Endothelial cell of umbilical vein (primary cell): ENCODE results near the gene ZNF132. TPM values are rescaled to one million over a fixed set of nuclear protein-coding genes. Genes with fewer than 3 reads are reported as not detected.

Source experiments
- BruUV-seq: library from RNA; stranded (reverse); fragments of 400-500 nt; replicated peaks from 2 replicates; lab custom pipeline; 2021; lab: Mats Ljungman, UMichigan
- CTCF ChIA-PET: fragments of 300-600, 350-600 bp; sonication (Branson Sonifier 250); formaldehyde crosslinking; loops from one replicate; lab custom pipeline; 2021; ENCODE audit warnings: antibody characterized with exemption, inconsistent platforms; lab: Charles Lee
- POLR2A ChIA-PET: fragments of 300-600, 350-600 bp; sonication (Branson Sonifier 250); formaldehyde crosslinking; loops from one replicate; lab custom pipeline; 2021; ENCODE audit warnings: antibody characterized with exemption, inconsistent platforms; lab: Charles Lee
- DNase-seq: peaks from one replicate; pipeline ENCODE4 v3.0.0-alpha.2; 2011; ENCODE audit warnings: low read depth, low spot score
- FAIRE-seq: peaks from 2 replicates; lab custom pipeline; 2011; peaks lifted over from hg19 to GRCh38; lab: Jason Lieb, UNC
- H2AFZ ChIP-seq: 2 replicates; pipeline ENCODE4 v1.6.0; 2012; ENCODE audit warnings: low read depth, low read length, control low read depth, inconsistent platforms
- H3K27ac ChIP-seq: 2 replicates; pipeline ENCODE4 v1.5.1; 2011; ENCODE audit warnings: low read depth, mild to moderate bottlenecking, control low read depth, low read length, moderate library complexity; ENCODE audit not compliant: insufficient read depth
- H3K27me3 ChIP-seq, 2 experiments: 2 replicates each; pipeline versions ENCODE4 v1.6.0 to v1.6.1; 2011; ENCODE audit warnings: low read length in 2 of 2, mixed read lengths in 1 of 2; ENCODE audit not compliant: control insufficient read depth in 2 of 2, insufficient read depth in 2 of 2
- H3K36me3 ChIP-seq, 2 experiments: 2 replicates in 1 of 2; 3 replicates in 1 of 2; pipeline ENCODE4 v1.5.1; 2011; ENCODE audit warnings: low read length in 2 of 2, mild to moderate bottlenecking in 1 of 2, moderate library complexity in 1 of 2; ENCODE audit not compliant: control insufficient read depth in 2 of 2, insufficient read depth in 2 of 2; ENCODE audit errors: extremely low read depth in 1 of 2
- H3K4me1 ChIP-seq: 3 replicates; pipeline ENCODE4 v1.5.1; 2011; ENCODE audit warnings: mild to moderate bottlenecking, low read length; ENCODE audit not compliant: control insufficient read depth, insufficient read depth; ENCODE audit errors: extremely low read depth
- H3K4me2 ChIP-seq: 2 replicates; pipeline ENCODE4 v1.6.1; 2011; ENCODE audit warnings: low read length, control low read depth, mixed read lengths; ENCODE audit not compliant: insufficient read depth
- H3K4me3 ChIP-seq, 3 experiments: fragments of 200-600 bp in 1 of 3; sonication (generic), shearing (Covaris generic) in 1 of 3; replicated peaks in 1 of 3; 2 replicates each; pipeline ENCODE4 v1.5.1; 2011 to 2016; ENCODE audit warnings: control low read depth in 3 of 3, low read length in 3 of 3, mild to moderate bottlenecking in 2 of 3, inconsistent platforms in 1 of 3, low read depth in 1 of 3, moderate library complexity in 1 of 3; ENCODE audit not compliant: insufficient read depth in 1 of 3
- H3K79me2 ChIP-seq: 2 replicates; pipeline ENCODE4 v1.6.0; 2012; ENCODE audit warnings: low read length, inconsistent platforms; ENCODE audit not compliant: control insufficient read depth, insufficient read depth
- H3K9ac ChIP-seq: replicated peaks from 2 replicates; pipeline ENCODE3; 2011; ENCODE audit warnings: low read length, control low read depth; ENCODE audit not compliant: insufficient read depth; ENCODE audit errors: extremely low read depth
- H3K9me1 ChIP-seq: replicated peaks from 3 replicates; pipeline ENCODE4 v1.6.0; 2011; ENCODE audit warnings: mild to moderate bottlenecking, low read length; ENCODE audit not compliant: control insufficient read depth, insufficient read depth; ENCODE audit errors: extremely low read depth
- H3K9me3 ChIP-seq: replicated peaks from 2 replicates; pipeline ENCODE4 v1.5.1; 2012; ENCODE audit warnings: low read length, inconsistent platforms; ENCODE audit not compliant: control insufficient read depth, insufficient read depth
- H4K20me1 ChIP-seq: replicated peaks from 2 replicates; pipeline ENCODE3; 2011; ENCODE audit warnings: mild to moderate bottlenecking, low read length; ENCODE audit not compliant: control insufficient read depth, insufficient read depth; ENCODE audit errors: extremely low read depth
- EZH2 ChIP-seq: IDR thresholded peaks from 2 replicates; pipeline ENCODE4 v1.6.1; 2012; ENCODE audit warnings: borderline replicate concordance, low read depth, mild to moderate bottlenecking, moderate library complexity, low read length, inconsistent platforms; ENCODE audit not compliant: severe bottlenecking
- FOS ChIP-seq: IDR thresholded peaks from 2 replicates; pipeline ENCODE4 v1.6.1; 2011; ENCODE audit warnings: mild to moderate bottlenecking, low read length, moderate library complexity, borderline replicate concordance; ENCODE audit not compliant: insufficient read depth
- GATA2 ChIP-seq: IDR thresholded peaks from 2 replicates; pipeline ENCODE4 v1.7.0; 2011; ENCODE audit warnings: low read depth, mild to moderate bottlenecking, moderate library complexity, mixed read lengths, low read length; ENCODE audit not compliant: insufficient read length, insufficient read depth
- JUN ChIP-seq: IDR thresholded peaks from 2 replicates; pipeline ENCODE4 v1.6.1; 2011; ENCODE audit warnings: borderline replicate concordance, low read depth; ENCODE audit not compliant: insufficient read length, insufficient read depth
- MAX ChIP-seq: IDR thresholded peaks from 2 replicates; pipeline ENCODE4 v1.6.1; 2011; ENCODE audit not compliant: insufficient read depth, insufficient read length
- MYC ChIP-seq: IDR thresholded peaks from one replicate; pipeline ENCODE4 v1.6.1; 2011; ENCODE audit warnings: mild to moderate bottlenecking, low read depth, low read length
- POLR2A ChIP-seq: IDR thresholded peaks from 2 replicates; pipeline ENCODE4 v1.6.1; 2012; ENCODE audit warnings: low read depth, mild to moderate bottlenecking, control low read depth, low read length
- POLR2AphosphoS5 ChIP-seq: IDR thresholded peaks from 2 replicates; pipeline ENCODE4 v1.6.1; 2012; ENCODE audit warnings: low read depth, mild to moderate bottlenecking, control low read depth, low read length, moderate library complexity; ENCODE audit not compliant: insufficient read depth
- dilution Hi-C: fragments of 300-500 bp; cut with MboI; formaldehyde crosslinking; loops from one replicate; pipeline ENCODE4 v1.15.0; 2019; ENCODE audit warnings: low sequenced_read_pairs; ENCODE audit not compliant: extremely low pct_ligation_motif_present
- intact Hi-C: fragments of 100-400 bp; cut with micrococcal nuclease; formaldehyde crosslinking; loops from one replicate; pipeline ENCODE4 v1.10.0; 2022
- polyA plus RNA-seq, 4 experiments: library from polyadenylated mRNA; depleted of rRNA in 3 of 4; stranded (reverse) in 3 of 4; unstranded in 1 of 4; fragments of >200 nt; gene quantifications; 2 replicates each; pipeline versions ENCODE4 v1.2.1 to v1.2.3, GENCODE V29; 2011 to 2012; ENCODE audit warnings: missing spikeins in 1 of 4
- total RNA-seq: library from RNA; stranded (reverse); gene quantifications from 2 replicates; pipeline ENCODE4 v1.2.3, GENCODE V29; 2021
- TF ChIP-seq, protein P1 (sequence below), 2 donors: IDR thresholded peaks; 1 replicate in 1 of 2; 2 replicates in 1 of 2; pipeline ENCODE4 v1.5.1; 2011; ENCODE audit warnings: low read length in 2 of 2, mild to moderate bottlenecking in 2 of 2, moderate library complexity in 2 of 2, control low read depth in 1 of 2, inconsistent platforms in 1 of 2, low read depth in 1 of 2; ENCODE audit not compliant: insufficient read depth in 1 of 2; ENCODE audit errors: extremely low read depth in 1 of 2

The ZNF132 gene
- total and polyA plus RNA-seq, 2 donors (not counting 3 experiments of a cell fraction or from before 2014, with no cell fraction given), result 0.54 to 4.2 TPM

GRCh38 chr19:58480831-58481230, 40.9 kb upstream of the ZNF132 start:
- CTCF ChIA-PET, result no interaction called here
- no peak for FAIRE-seq
- dilution Hi-C loops, result no loop called here

More at GRCh38 chr19:58480831-58481230, 40.9 kb upstream of the ZNF132 start:
- peaks cover 3% of the 10 kb centered on the region for H3K4me1 ChIP-seq
- no peak overlapping the region for H2AFZ ChIP-seq
- no peak overlapping the region for H3K4me3 ChIP-seq
- H3K9me1 ChIP-seq, result no peaks in the 10 kb centered on the region
- no peaks in the 10 kb centered on the region for H4K20me1 ChIP-seq
- no peak overlapping the region for H3K9ac ChIP-seq
- H3K4me2 ChIP-seq, result no peak overlapping the region
- H3K9me3 ChIP-seq, result no peaks in the 10 kb centered on the region
- H3K27me3 ChIP-seq, result no peaks in the 10 kb centered on the region
- intact Hi-C loops, result no loop called here
- BruUV-seq, result no TSS peak
- no peaks in the 10 kb centered on the region for H3K79me2 ChIP-seq
- TF ChIP-seq POLR2A (no peak), MYC (no peak), JUN (no peak), FOS (no peak), POLR2AphosphoS5 (no peak), GATA2 (no peak), EZH2 (no peak), MAX (no peak)
- TF ChIP-seq, protein P1, sequence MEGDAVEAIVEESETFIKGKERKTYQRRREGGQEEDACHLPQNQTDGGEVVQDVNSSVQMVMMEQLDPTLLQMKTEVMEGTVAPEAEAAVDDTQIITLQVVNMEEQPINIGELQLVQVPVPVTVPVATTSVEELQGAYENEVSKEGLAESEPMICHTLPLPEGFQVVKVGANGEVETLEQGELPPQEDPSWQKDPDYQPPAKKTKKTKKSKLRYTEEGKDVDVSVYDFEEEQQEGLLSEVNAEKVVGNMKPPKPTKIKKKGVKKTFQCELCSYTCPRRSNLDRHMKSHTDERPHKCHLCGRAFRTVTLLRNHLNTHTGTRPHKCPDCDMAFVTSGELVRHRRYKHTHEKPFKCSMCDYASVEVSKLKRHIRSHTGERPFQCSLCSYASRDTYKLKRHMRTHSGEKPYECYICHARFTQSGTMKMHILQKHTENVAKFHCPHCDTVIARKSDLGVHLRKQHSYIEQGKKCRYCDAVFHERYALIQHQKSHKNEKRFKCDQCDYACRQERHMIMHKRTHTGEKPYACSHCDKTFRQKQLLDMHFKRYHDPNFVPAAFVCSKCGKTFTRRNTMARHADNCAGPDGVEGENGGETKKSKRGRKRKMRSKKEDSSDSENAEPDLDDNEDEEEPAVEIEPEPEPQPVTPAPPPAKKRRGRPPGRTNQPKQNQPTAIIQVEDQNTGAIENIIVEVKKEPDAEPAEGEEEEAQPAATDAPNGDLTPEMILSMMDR (IDR thresholded peaks at IDR 0.05; ENCODE audit: extremely low read depth in 1 of 2, insufficient read depth in 1 of 2, low read depth in 1 of 2, low read length in 2 of 2), result no peak
- H3K36me3 ChIP-seq, result no peaks in the 10 kb centered on the region
- no peak for DNase-seq
- no peak overlapping the region for H3K27ac ChIP-seq
- POLR2A ChIA-PET, result no interaction called here
